Endometrium (tissue), 2 donors: ENCODE measurements around the gene RASA4B.
"Not testable (repeated sequence)": the region's sequence is repeated elsewhere in the genome, so short reads cannot be mapped to it uniquely, and the experiment has no call there.

Experiments used
- FAIRE-seq: peaks from 2 replicates; lab custom pipeline; 2012; peaks lifted over from hg19 to GRCh38; lab: Jason Lieb, UNC
- donor health status: control.
- donor health status: control.

The RASA4B gene

GRCh38 chr7:102511860-102512522, 5.6 kb downstream of the RASA4B start:
- not testable (repeated sequence) for FAIRE-seq

GRCh38 chr7:102510575-102510974, 7.0 kb downstream of the RASA4B start:
- not testable (repeated sequence) for FAIRE-seq

- FAIRE-seq = not testable (repeated sequence)
Observed at GRCh38 chr7:102507410-102508088, 10.0 kb downstream of the RASA4B start.

GRCh38 chr7:102505298-102506185, 12.0 kb downstream of the RASA4B start:
- FAIRE-seq = not testable (repeated sequence)

GRCh38 chr7:102503141-102503540, 14.4 kb downstream of the RASA4B start:
- not testable (repeated sequence) for FAIRE-seq

GRCh38 chr7:102498321-102498720, 19.3 kb downstream of the RASA4B start:
- FAIRE-seq = not testable (repeated sequence)

GRCh38 chr7:102497308-102497707, 20.3 kb downstream of the RASA4B start:
- not testable (repeated sequence) for FAIRE-seq

GRCh38 chr7:102496861-102497260, 20.7 kb downstream of the RASA4B start:
- FAIRE-seq = not testable (repeated sequence)

GRCh38 chr7:102494473-102495149, 23.0 kb downstream of the RASA4B start:
- FAIRE-seq = not testable (repeated sequence)

- not testable (repeated sequence) for FAIRE-seq
Observed at GRCh38 chr7:102494026-102494425, 23.6 kb downstream of the RASA4B start.

- not testable (repeated sequence) for FAIRE-seq
Observed at GRCh38 chr7:102493220-102493935, 24.2 kb downstream of the RASA4B start.

- not testable (repeated sequence) for FAIRE-seq
Observed at GRCh38 chr7:102490529-102491075, 27.0 kb downstream of the RASA4B start.

GRCh38 chr7:102484317-102484716, 33.3 kb downstream of the RASA4B start:
- FAIRE-seq = not testable (repeated sequence)

- not testable (repeated sequence) for FAIRE-seq
Observed at GRCh38 chr7:102481962-102482361, 35.6 kb downstream of the RASA4B start.

- FAIRE-seq = not testable (repeated sequence)
Observed at GRCh38 chr7:102479982-102480637, 37.5 kb downstream of the RASA4B start.

- not testable (repeated sequence) for FAIRE-seq
Observed at GRCh38 chr7:102479209-102479584, 38.4 kb downstream of the RASA4B start.

GRCh38 chr7:102478314-102479208, 39.0 kb downstream of the RASA4B start, which contains the start of gene POLR2J:
Gene POLR2J, minus strand, starts transcription at chr7:102478922. Its CDS starts 62 bp downstream, at chr7:102478860.
- FAIRE-seq = not testable (repeated sequence)

- not testable (repeated sequence) for FAIRE-seq
Observed at GRCh38 chr7:102474736-102475435, 42.7 kb downstream of the RASA4B start.
